WI38 (cell line): ENCODE results near the gene FASN.
A peak's percentile ranks its signal among the peaks of the same experiment; 100 is the strongest.

Source experiments
- H3K4me3 ChIP-seq: 2 replicates; pipeline ENCODE4 v1.5.1; 2011; ENCODE audit warnings: low read depth, mild to moderate bottlenecking, control low read depth, low read length
- CTCF ChIP-seq: IDR thresholded peaks from 2 replicates; pipeline ENCODE4 v1.5.1; 2012; ENCODE audit warnings: low read depth, mild to moderate bottlenecking, control low read depth, low read length

Gene FASN

GRCh38 chr17:82050152-82050760 is 47.8 kb downstream of the FASN start:
- no peak for TF ChIP-seq CTCF
- H3K4me3 ChIP-seq, result peak overlapping the region; percentile 85

- H3K4me3 ChIP-seq, result no peak overlapping the region
- no peak for TF ChIP-seq CTCF
Observed at GRCh38 chr17:82049521-82049971, 48.5 kb downstream of the FASN start.

- no peak overlapping the region for H3K4me3 ChIP-seq
- TF ChIP-seq CTCF, result no peak
Observed at GRCh38 chr17:82049106-82049505, 48.9 kb downstream of the FASN start.

- TF ChIP-seq CTCF, result no peak
Observed at GRCh38 chr17:82048571-82048971, 49.5 kb downstream of the FASN start.

GRCh38 chr17:82047914-82048570 is 50.0 kb downstream of the FASN start:
- no peak for TF ChIP-seq CTCF
- H3K4me3 ChIP-seq, result no peak overlapping the region

More at GRCh38 chr17:82048571-82048971, 49.5 kb downstream of the FASN start:
- H3K4me3 ChIP-seq, result no peak overlapping the region

- no peak for TF ChIP-seq CTCF
Observed at GRCh38 chr17:82047379-82047778, 50.7 kb downstream of the FASN start.

GRCh38 chr17:82046903-82047302 is 51.1 kb downstream of the FASN start:
- no peak for TF ChIP-seq CTCF

More at GRCh38 chr17:82047379-82047778, 50.7 kb downstream of the FASN start:
- no peak overlapping the region for H3K4me3 ChIP-seq

More at GRCh38 chr17:82046903-82047302, 51.1 kb downstream of the FASN start:
- H3K4me3 ChIP-seq, result no peak overlapping the region
